GM12878 (cell line): ENCODE results near the gene SLC43A1. TPM values are rescaled to one million over a fixed set of nuclear protein-coding genes. Genes with fewer than 3 reads are reported as not detected.

ENCODE experiments used
- ATAC-seq: fragments of 200-7000 bp; cut with Tn5 transposase; 3 replicates; pipeline ENCODE4 v1.9.1; 2020; ENCODE audit warnings: mild to moderate bottlenecking, moderate library complexity
- BruUV-seq: library from RNA; stranded (reverse); fragments of 400-500 nt; replicated peaks from 2 replicates; lab custom pipeline; 2021; lab: Mats Ljungman, UMichigan
- CTCF ChIA-PET: fragments of 300-600 bp; sonication (Branson Sonifier 250); formaldehyde crosslinking; extraction: SDS; loops from one replicate; lab custom pipeline; 2021; ENCODE audit warnings: inconsistent platforms; lab: Yijun Ruan, JAX
- POLR2A ChIA-PET: fragments of 350-600 bp; formaldehyde crosslinking; extraction: SDS; loops from one replicate; lab custom pipeline; 2021; ENCODE audit warnings: inconsistent platforms; lab: Charles Lee
- RAD21 ChIA-PET: fragments of 300-600 bp; sonication (Branson Sonifier 250); formaldehyde crosslinking; loops from one replicate; lab custom pipeline; 2023; ENCODE audit warnings: antibody characterized with exemption; ENCODE audit not compliant: unreplicated experiment; lab: Charles Lee
- SMC1A ChIA-PET: fragments of 300-600 bp; sonication (Branson Sonifier 250); formaldehyde crosslinking; loops from one replicate; lab custom pipeline; 2023; ENCODE audit not compliant: unreplicated experiment, uncharacterized antibody; lab: Charles Lee
- DNase-seq: peaks from one replicate; pipeline ENCODE4 v3.0.0-alpha.2; 2011; ENCODE audit warnings: low read depth, low spot score
- FAIRE-seq: peaks from 3 replicates; lab custom pipeline; 2011; peaks lifted over from hg19 to GRCh38; lab: Jason Lieb, UNC
- H2AFZ ChIP-seq: 2 replicates; pipeline ENCODE4 v1.6.0; 2011; ENCODE audit warnings: low read depth, low read length, control low read depth; ENCODE audit not compliant: control insufficient read depth
- H3K27ac ChIP-seq: 2 replicates; pipeline ENCODE4 v1.5.1; 2011; ENCODE audit warnings: control low read depth; ENCODE audit not compliant: control insufficient read depth, insufficient read depth
- H3K27me3 ChIP-seq, 2 experiments: replicated peaks in 1 of 2; 2 replicates each; pipeline versions ENCODE4 v1.6.0 to v1.6.1; 2011; ENCODE audit warnings: low read length in 1 of 2; ENCODE audit not compliant: control insufficient read depth in 2 of 2, insufficient read depth in 2 of 2
- H3K36me3 ChIP-seq, 2 experiments: 2 replicates each; pipeline ENCODE4 v1.5.1; 2011; ENCODE audit warnings: low read length in 1 of 2; ENCODE audit not compliant: control insufficient read depth in 2 of 2, insufficient read depth in 2 of 2
- H3K4me1 ChIP-seq: 2 replicates; pipeline ENCODE4 v1.6.1; 2011; ENCODE audit warnings: mild to moderate bottlenecking, low read length, moderate library complexity, mixed read lengths; ENCODE audit not compliant: control insufficient read depth, insufficient read depth
- H3K4me2 ChIP-seq: 2 replicates; pipeline ENCODE4 v1.6.0; 2011; ENCODE audit warnings: control low read depth; ENCODE audit not compliant: control insufficient read depth, insufficient read depth
- H3K4me3 ChIP-seq: fragments of 200-600 bp; sonication (generic); 2 replicates; pipeline ENCODE4 v1.5.1; 2016
- H3K79me2 ChIP-seq: 2 replicates; pipeline ENCODE4 v1.6.0; 2011; ENCODE audit warnings: low read length; ENCODE audit not compliant: control insufficient read depth, insufficient read depth
- H3K9ac ChIP-seq: 2 replicates; pipeline ENCODE4 v1.8.0; 2011; ENCODE audit warnings: low read length, control low read depth, mixed read lengths; ENCODE audit not compliant: control insufficient read depth, insufficient read depth
- H3K9me3 ChIP-seq: replicated peaks from 3 replicates; pipeline ENCODE4 v1.5.1; 2011; ENCODE audit warnings: mild to moderate bottlenecking, low read length; ENCODE audit not compliant: control insufficient read depth, insufficient read depth
- H4K20me1 ChIP-seq: 2 replicates; pipeline ENCODE4 v1.6.0; 2011; ENCODE audit not compliant: control insufficient read depth, insufficient read depth
- GABPA ChIP-seq: IDR thresholded peaks from 2 replicates; pipeline ENCODE4 v1.6.1; 2014; ENCODE audit warnings: antibody characterized with exemption, low read depth, mild to moderate bottlenecking, inconsistent platforms
- MEF2A ChIP-seq: IDR thresholded peaks from 2 replicates; pipeline ENCODE4 v1.6.1; 2011; ENCODE audit warnings: low read depth, mild to moderate bottlenecking, low read length, moderate library complexity; ENCODE audit not compliant: insufficient read depth
- MYC ChIP-seq: IDR thresholded peaks from 2 replicates; pipeline ENCODE4 v1.6.1; 2011; ENCODE audit warnings: mild to moderate bottlenecking, low read length, moderate library complexity, inconsistent platforms; ENCODE audit not compliant: insufficient read depth, insufficient replicate concordance, insufficient read length, severe bottlenecking
- SMAD5 ChIP-seq: IDR thresholded peaks from 2 replicates; pipeline ENCODE4 v1.6.1; 2016; ENCODE audit warnings: antibody characterized with exemption, low read depth
- ZNF687 ChIP-seq: fragments of 450-650 bp; IDR thresholded peaks from 2 replicates; pipeline ENCODE4 v1.6.1; 2017; ENCODE audit warnings: mild to moderate bottlenecking, moderate library complexity
- WGBS: methylation state at CpG from one replicate; pipeline ENCODE4 v1.1.6; 2016; ENCODE audit warnings: low lambda C conversion rate; ENCODE audit not compliant: insufficient replicate concordance, insufficient coverage; ENCODE audit errors: missing lambda C conversion rate; 5-methylcytosine and 5-hydroxymethylcytosine counted together
- in situ Hi-C: fragments of 300-500 bp; cut with MboI; formaldehyde crosslinking; loops from 9 replicates; pipeline ENCODE4 v1.14.3; 2018; ENCODE audit warnings: mixed read lengths
- intact Hi-C: fragments of 100-400 bp; cut with micrococcal nuclease; formaldehyde crosslinking; loops from one replicate; pipeline ENCODE4 v1.14.2; 2022; ENCODE audit not compliant: unreplicated experiment
- polyA plus RNA-seq, 11 experiments: library from polyadenylated mRNA; depleted of rRNA in 4 of 11; unstranded in 6 of 11; stranded (reverse) in 5 of 11; fragments of >200 nt; fragmentation: Nextera tagmentation in 4 of 11; fragmentation: Illumina TruSeq in 1 of 11; extraction: Ambion mirVana in 4 of 11; extraction: Trizol in 1 of 11; gene quantifications; 1 replicate in 1 of 11; 2 replicates in 10 of 11; pipeline versions ENCODE4 v1.2.1 to v1.2.3, GENCODE V29; 2011 to 2016; ENCODE audit warnings: inconsistent platforms in 2 of 11, missing spikeins in 2 of 11, low read depth in 1 of 11
- total RNA-seq, 4 experiments: library from RNA; depleted of rRNA in 3 of 4; stranded (reverse); fragments of >200 nt in 3 of 4; fragmentation: Illumina TruSeq in 1 of 4; extraction: Trizol in 1 of 4; gene quantifications; 2 replicates each; pipeline versions ENCODE4 v1.2.1 to v1.2.3, GENCODE V29; 2013 to 2021

The SLC43A1 gene
- total and polyA plus RNA-seq, 10 of the 15 experiments (the other 5 are each of a cell fraction or from before 2014, with no cell fraction given): 1.0 to 17.8 (median 12.6) TPM

- FAIRE-seq: no peak
- intact Hi-C loops: no loop called here
- ChIA-PET RAD21 (no interaction called here), POLR2A (no interaction called here), CTCF (interaction anchor here (0.8 to 6.4 kb wide), 4 partner anchors 21 to 132 kb away, joined by 3 to 40 read pairs (median 3); no protein-coding TSS in a partner anchor), SMC1A (no interaction called here)
- 37% methylated on average over 7 of the region's 7 CpGs for whole genome bisulfite sequencing
- Histone ChIP-seq H3K9me3 (no peaks in the 10 kb centered on the region), H3K4me1 (peaks cover 6% of the 10 kb centered on the region), H3K27ac (no peak overlapping the region), H3K4me3 (no peak overlapping the region), H3K36me3 (no peaks in the 10 kb centered on the region), H4K20me1 (no peaks in the 10 kb centered on the region), H2AFZ (no peak overlapping the region), H3K9ac (no peak overlapping the region), H3K79me2 (no peaks in the 10 kb centered on the region), H3K27me3 (no peaks in the 10 kb centered on the region), H3K4me2 (no peak overlapping the region)
- in situ Hi-C loops: no loop called here
- ATAC-seq: no peak
- TF ChIP-seq ZNF687 (no peak), MYC (no peak), MEF2A (no peak), GABPA (no peak), SMAD5 (no peak)
- BruUV-seq: no TSS peak
- DNase-seq: no peak
Observed at GRCh38 chr11:57436031-57436430, 79.5 kb downstream of the SLC43A1 start.
